Panc1 (cell line): ENCODE results near the gene RGS14.

Source experiments
- CTCF ChIP-seq: fragments of 450-650 bp; IDR thresholded peaks from 2 replicates; pipeline ENCODE4 v1.5.1; 2017; ENCODE audit warnings: mild to moderate bottlenecking
- REST ChIP-seq, 2 experiments: IDR thresholded peaks; 2 replicates each; pipeline ENCODE4 v1.6.1; 2011 to 2012; ENCODE audit warnings: low read depth in 2 of 2, control low read depth in 1 of 2, low read length in 1 of 2, mild to moderate bottlenecking in 1 of 2, moderate library complexity in 1 of 2; ENCODE audit not compliant: insufficient read depth in 1 of 2

GRCh38 chr5:177356746-177357145, 978 bp upstream of the RGS14 start:
- TF ChIP-seq CTCF (no peak), REST (IDR thresholded peaks at IDR 0.05; ENCODE audit: insufficient read depth in 1 of 2, low read depth in 2 of 2, low read length in 1 of 2) (no peak)
